A673 (cell line): ENCODE results near the gene CCL21. TPM values are rescaled to one million over a fixed set of nuclear protein-coding genes. Genes with fewer than 3 reads are reported as not detected.

Source experiments
- BruUV-seq: library from RNA; stranded (reverse); fragments of 400-500 nt; replicated peaks from 2 replicates; lab custom pipeline; 2021; lab: Mats Ljungman, UMichigan
- CTCF ChIA-PET: fragments of 300-600 bp; sonication (Branson Sonifier 250); formaldehyde crosslinking; loops from one replicate; lab custom pipeline; 2022; ENCODE audit warnings: antibody characterized with exemption; lab: Charles Lee
- POLR2A ChIA-PET: fragments of 300-600 bp; sonication (Branson Sonifier 250); formaldehyde crosslinking; loops from one replicate; lab custom pipeline; 2022; ENCODE audit warnings: antibody characterized with exemption; ENCODE audit not compliant: low non-redundant PET; lab: Charles Lee
- DNase-seq: peaks from one replicate; pipeline ENCODE4 v3.0.0-alpha.2; 2015; ENCODE audit warnings: low spot score
- H3K27ac ChIP-seq: fragments of 200-600 bp; sonication (generic); 2 replicates; pipeline ENCODE4 v1.5.1; 2016; ENCODE audit warnings: mixed run types, low read depth, mild to moderate bottlenecking, mixed read lengths, antibody characterized with exemption, low read length; ENCODE audit not compliant: poor library complexity, severe bottlenecking
- H3K27me3 ChIP-seq: fragments of 200-600 bp; sonication (generic); replicated peaks from 2 replicates; pipeline ENCODE4 v1.6.1; 2017; ENCODE audit warnings: mixed run types, low read depth, mild to moderate bottlenecking, mixed read lengths, antibody characterized with exemption, low read length; ENCODE audit not compliant: insufficient read depth, poor library complexity
- H3K36me3 ChIP-seq: fragments of 200-600 bp; sonication (generic); 2 replicates; pipeline ENCODE4 v1.6.1; 2016; ENCODE audit warnings: mixed run types, mild to moderate bottlenecking, mixed read lengths, antibody characterized with exemption, low read length; ENCODE audit not compliant: insufficient read depth, poor library complexity, severe bottlenecking
- H3K4me1 ChIP-seq: fragments of 200-600 bp; sonication (generic); 2 replicates; pipeline ENCODE4 v1.6.1; 2017; ENCODE audit warnings: mixed run types, mild to moderate bottlenecking, mixed read lengths, antibody characterized with exemption, low read length; ENCODE audit not compliant: insufficient read depth, poor library complexity, severe bottlenecking
- H3K4me3 ChIP-seq: fragments of 200-600 bp; sonication (generic); 2 replicates; pipeline ENCODE4 v1.5.1; 2016; ENCODE audit warnings: low read depth, mixed run types, mild to moderate bottlenecking, mixed read lengths, low read length; ENCODE audit not compliant: poor library complexity, severe bottlenecking
- H3K9me3 ChIP-seq: fragments of 200-600 bp; sonication (generic); 2 replicates; pipeline ENCODE4 v1.6.1; 2016; ENCODE audit warnings: mixed run types, low read depth, mild to moderate bottlenecking, mixed read lengths, antibody characterized with exemption, low read length; ENCODE audit not compliant: poor library complexity, severe bottlenecking
- EZH2 ChIP-seq: fragments of 200-600 bp; sonication (generic); IDR thresholded peaks from 2 replicates; pipeline ENCODE4 v1.6.1; 2017; ENCODE audit warnings: borderline replicate concordance, low read depth, mild to moderate bottlenecking, mixed read lengths, antibody characterized with exemption, low read length; ENCODE audit not compliant: poor library complexity, severe bottlenecking
- intact Hi-C: fragments of 100-400 bp; cut with micrococcal nuclease; formaldehyde crosslinking; loops from one replicate; pipeline ENCODE4 v1.10.0; 2022; ENCODE audit not compliant: unreplicated experiment
- total RNA-seq: library from RNA; stranded (reverse); gene quantifications from 2 replicates; pipeline ENCODE4 v1.2.3, GENCODE V29; 2021
- TF ChIP-seq, protein P1 (sequence below): fragments of 300-800, 200-600 bp; sonication (generic); conservative IDR thresholded peaks from 2 replicates; pipeline ENCODE4 v1.5.1; 2017; ENCODE audit warnings: low read depth, mild to moderate bottlenecking, antibody characterized with exemption, low read length, moderate library complexity, mixed read lengths

CCL21 gene
- total RNA-seq, 1 experiment from 2014 or later: not detected

- DNase-seq: no peak
- BruUV-seq: no TSS peak
- Histone ChIP-seq H3K27me3 (no peaks in the 10 kb centered on the region), H3K4me3 (no peak overlapping the region), H3K4me1 (no peaks in the 10 kb centered on the region), H3K27ac (no peak overlapping the region), H3K36me3 (no peaks in the 10 kb centered on the region), H3K9me3 (no peaks in the 10 kb centered on the region)
- intact Hi-C loops: no loop called here
- TF ChIP-seq, protein P1, sequence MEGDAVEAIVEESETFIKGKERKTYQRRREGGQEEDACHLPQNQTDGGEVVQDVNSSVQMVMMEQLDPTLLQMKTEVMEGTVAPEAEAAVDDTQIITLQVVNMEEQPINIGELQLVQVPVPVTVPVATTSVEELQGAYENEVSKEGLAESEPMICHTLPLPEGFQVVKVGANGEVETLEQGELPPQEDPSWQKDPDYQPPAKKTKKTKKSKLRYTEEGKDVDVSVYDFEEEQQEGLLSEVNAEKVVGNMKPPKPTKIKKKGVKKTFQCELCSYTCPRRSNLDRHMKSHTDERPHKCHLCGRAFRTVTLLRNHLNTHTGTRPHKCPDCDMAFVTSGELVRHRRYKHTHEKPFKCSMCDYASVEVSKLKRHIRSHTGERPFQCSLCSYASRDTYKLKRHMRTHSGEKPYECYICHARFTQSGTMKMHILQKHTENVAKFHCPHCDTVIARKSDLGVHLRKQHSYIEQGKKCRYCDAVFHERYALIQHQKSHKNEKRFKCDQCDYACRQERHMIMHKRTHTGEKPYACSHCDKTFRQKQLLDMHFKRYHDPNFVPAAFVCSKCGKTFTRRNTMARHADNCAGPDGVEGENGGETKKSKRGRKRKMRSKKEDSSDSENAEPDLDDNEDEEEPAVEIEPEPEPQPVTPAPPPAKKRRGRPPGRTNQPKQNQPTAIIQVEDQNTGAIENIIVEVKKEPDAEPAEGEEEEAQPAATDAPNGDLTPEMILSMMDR: no peak
- no peak for TF ChIP-seq EZH2
- ChIA-PET CTCF (no interaction called here), POLR2A (no interaction called here)
Observed at GRCh38 chr9:34689116-34689470, 20.8 kb downstream of the CCL21 start.

DNA sequence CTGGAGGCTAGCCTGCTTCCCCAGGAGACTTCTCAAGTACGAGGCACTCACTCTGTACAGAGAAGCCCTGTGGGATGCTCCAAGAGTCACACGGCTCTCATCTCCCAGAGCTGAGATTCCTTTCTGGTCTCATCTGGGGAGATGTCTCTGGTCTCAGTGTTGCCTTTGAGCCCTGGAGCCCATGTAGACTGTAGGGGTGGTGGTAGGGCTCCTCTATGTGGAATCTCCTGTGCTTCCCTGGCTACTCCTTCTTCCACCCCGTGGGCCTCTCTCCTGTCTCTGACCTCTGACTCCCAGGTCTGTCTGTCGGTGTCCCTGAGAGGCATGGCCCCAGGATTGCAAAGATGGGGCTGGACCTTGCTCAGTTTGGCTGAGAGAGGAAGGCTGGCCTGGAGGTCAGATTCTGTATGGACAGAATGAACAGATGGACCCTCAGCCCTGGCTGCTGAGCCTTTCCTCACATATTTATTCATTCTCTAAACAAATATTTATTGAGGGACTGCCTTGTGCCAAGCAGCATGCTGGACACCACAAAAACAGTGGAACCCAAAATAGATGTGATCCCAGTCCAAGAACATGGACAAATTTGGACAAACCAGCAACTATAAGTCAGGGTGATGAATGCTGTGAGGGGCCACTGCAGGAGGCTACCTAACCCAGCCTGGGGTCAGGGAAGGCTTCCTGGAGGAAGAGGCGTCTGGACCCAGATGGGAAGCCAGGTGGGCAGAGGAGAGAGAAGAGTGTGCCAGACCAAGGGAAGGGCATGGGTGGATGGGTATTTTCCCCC, 21.4 kb downstream of the CCL21 start:
- no TSS peak for BruUV-seq
- Histone ChIP-seq H3K27ac (no peak overlapping the region), H3K27me3 (no peaks in the 10 kb centered on the region), H3K36me3 (no peaks in the 10 kb centered on the region), H3K4me1 (no peaks in the 10 kb centered on the region), H3K9me3 (no peaks in the 10 kb centered on the region), H3K4me3 (no peak overlapping the region)
- TF ChIP-seq, protein P1: no peak
- no peak for TF ChIP-seq EZH2
- ChIA-PET POLR2A (no interaction called here), CTCF (no interaction called here)
- intact Hi-C loops: no loop called here
- no peak for DNase-seq

DNA sequence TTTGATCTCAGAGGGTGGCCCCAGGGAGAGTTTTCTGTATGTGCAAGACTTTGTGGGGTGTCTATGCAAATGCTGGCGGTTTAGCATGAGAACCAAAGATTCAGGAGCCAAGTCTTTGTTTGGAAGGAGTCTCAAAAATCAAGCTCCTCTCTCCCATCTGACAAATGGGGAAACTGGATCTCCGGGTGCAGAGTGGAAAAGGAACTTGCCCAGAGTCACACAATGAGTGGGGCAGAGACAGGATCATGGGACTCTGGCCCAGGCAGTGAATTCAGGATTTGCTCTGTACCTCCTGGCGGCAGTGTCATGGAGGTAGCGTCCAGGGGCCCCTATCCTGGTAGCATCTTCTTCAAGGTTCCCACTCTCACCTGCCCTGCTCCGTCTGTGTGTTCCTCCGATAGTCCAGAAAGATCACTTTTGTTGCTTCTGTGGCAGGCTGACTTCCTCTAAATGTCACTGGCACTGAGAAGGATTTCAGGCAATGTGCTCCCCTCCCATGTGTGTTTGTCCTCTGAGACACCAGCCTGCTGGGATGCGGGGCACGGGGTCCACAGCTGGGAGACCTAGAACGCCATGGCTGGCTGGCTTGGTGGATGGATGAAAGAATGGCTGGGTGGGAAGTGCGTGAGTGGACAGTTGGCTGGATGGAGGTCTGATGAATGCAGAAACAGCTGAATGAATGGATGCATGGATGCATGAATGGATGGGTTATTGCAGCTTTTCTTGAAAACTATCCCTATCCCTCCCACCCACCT, 22.5 kb downstream of the CCL21 start:
- DNase-seq: no peak
- TF ChIP-seq, protein P1: no peak
- TF ChIP-seq EZH2: no peak
- no peaks in the 10 kb centered on the region for H3K36me3 ChIP-seq
- no peaks in the 10 kb centered on the region for H3K27me3 ChIP-seq
- BruUV-seq: no TSS peak
- no peaks in the 10 kb centered on the region for H3K9me3 ChIP-seq
- intact Hi-C loops: no loop called here
- CTCF ChIA-PET: no interaction called here
- POLR2A ChIA-PET: no interaction called here
- H3K27ac ChIP-seq: no peak overlapping the region
- H3K4me3 ChIP-seq: no peak overlapping the region
- H3K4me1 ChIP-seq: no peaks in the 10 kb centered on the region
